GM18867 (cell line): ENCODE data around the gene MYO1B.

Source experiments
- ATAC-seq: cut with Tn5 transposase; IDR thresholded peaks from one replicate; pipeline ENCODE4 v1.9.1; 2021; ENCODE audit warnings: mild to moderate bottlenecking, moderate library complexity; ENCODE audit not compliant: unreplicated experiment

The MYO1B gene

DNA sequence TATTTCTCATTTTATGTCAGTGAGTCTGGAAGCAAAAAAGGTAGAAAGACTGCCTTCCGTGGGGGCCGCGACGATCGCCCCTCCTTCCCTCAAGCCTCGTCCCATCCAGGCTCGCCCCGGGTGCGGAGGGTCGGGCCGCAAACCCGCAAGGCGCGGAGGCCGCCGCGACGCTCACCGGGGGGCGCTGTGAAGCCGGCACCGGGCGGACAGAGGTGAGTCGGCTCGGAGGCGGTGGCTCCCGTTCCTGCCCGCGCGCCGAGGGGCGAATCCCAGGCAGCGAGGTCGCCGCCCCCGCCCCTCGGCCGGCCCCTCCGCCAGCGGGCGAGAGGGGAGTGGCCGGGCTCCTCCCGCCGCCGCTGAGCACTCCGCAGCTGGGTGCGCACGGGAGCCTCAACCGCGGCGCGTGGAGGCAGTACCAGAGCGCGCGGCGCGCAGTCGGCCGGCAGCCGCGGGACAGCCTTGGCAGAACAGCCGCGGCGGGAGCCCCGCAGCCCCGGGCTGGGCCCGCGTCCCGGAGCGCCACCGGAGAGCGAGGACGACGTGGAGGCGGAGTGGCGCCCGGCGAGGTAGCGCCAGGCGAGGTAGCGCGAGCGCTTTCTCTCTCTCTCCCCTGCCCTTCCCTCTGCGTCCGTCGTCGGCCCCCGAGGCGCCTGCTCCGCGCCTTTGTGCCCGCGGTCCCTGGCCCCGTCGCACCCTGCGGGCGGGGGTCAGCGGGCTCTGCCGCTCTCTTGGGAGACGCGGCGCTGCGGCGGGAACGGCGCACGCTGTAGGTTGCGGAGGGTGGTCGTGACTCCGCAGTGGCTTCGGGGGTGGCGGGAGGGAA, at the start of gene MYO1B:
Gene MYO1B (plus strand): TSS at position 359 of the 823 bp plus-strand sequence. CDS start 31,492 bp downstream, outside the sequence.
- ATAC-seq, result peak; percentile 49

DNA sequence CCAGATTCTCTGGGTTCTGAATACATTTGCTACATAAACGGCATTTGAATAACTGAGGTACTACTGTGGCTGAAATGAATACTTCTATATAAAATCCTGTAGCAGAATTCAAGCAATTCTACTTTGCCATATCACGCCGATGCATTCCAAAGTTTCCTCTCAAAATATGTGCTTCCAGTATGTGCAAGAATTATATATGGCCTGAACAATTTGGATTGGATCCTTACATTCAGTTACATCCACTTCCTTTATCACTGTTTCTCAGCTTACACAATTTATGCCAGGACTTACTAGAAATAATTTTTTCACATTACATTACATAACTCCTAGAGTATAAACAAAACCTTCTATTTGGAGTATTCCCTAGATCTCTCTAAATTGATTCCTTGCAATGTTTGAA, 48.1 kb upstream of the MYO1B start:
- ATAC-seq, result no peak

DNA sequence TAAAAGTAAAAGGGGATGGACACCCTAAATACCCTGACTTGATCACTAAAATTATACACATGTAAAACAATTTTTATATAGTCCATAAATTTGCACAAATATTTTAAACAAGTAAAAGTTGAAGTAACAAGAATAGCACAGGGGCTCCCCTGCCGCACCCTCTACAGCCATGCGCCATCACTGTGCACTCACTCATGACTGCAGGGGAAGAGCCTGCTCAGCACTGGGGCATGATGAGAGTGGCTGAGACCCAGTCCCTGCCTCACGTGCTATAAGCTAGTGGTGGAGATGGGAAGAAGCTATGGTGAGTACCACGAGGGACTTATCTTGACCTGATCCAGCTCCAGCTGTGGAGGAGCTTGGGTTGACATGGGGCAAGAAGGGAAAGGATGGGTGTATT, 46.9 kb upstream of the MYO1B start:
- ATAC-seq, result no peak

DNA sequence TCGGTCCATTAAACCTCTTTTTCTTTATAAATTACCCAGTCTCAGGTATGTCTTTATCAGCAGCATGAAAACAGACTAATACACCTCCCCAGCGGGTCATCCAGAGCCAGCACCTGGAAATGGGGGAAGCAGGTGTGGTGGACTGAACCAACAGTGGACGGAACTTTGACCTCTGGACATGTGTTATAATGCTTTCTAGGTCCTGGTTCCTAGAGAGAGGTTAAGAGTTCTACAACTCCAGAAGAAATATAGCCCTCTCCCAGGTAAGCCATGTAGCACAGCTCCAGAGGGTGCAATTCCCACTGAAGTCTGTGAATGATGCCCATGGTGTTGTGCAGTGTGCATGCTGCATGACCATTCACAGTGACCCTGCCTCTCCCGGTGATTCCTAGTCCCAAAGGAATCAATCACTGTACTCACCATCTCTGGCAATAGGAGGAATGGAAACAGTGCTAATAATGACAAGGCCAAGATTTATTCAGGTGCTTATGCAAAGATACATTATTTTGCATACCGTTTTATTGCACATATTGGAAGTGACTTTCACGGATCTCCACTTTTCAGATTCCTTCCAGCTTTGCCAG, 45.2 kb upstream of the MYO1B start:
- ATAC-seq, result no peak

DNA sequence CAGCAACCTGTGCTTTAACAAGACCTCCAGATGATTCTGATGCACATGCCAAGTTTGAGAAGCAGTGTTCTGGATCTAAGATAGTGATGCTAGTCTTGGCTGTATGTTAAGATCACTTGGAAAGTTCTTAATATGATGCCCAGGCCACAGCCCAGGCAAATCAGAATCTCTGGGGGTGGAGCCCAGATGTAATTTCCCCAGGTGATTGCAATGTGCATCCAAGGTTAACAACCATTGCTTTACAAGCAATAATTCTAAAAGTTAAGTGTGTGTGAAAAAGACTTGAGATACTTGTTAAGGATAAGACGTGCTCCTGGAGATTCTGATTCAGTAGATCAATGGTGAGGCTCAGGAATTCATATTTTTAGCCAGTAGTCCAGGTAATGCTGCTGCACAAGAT, 44.3 kb upstream of the MYO1B start:
- no peak for ATAC-seq

DNA sequence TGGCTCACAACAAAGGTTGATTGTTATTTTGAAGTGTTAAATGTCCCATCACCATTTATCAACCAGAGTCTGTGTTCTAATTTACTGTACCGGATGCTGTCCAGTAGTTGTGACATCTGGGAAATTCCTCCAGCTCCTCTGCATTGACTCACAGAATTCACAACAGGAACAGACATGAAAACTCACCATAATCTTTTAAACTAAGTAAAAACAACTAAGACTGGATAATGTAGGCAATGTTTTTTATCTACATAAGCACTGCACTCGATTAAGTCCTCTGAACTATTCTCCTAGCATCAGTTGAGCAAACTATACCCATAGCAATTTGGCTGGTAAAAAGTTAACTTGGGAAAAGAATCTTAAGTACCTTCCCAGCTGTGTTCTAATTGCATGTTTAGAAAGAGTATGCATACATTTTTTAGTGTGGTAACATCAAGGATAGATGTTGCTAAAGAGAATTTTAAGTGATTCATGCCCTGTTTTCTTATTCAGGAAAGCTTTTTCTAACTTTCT, 42.9 kb upstream of the MYO1B start:
- ATAC-seq, result no peak

DNA sequence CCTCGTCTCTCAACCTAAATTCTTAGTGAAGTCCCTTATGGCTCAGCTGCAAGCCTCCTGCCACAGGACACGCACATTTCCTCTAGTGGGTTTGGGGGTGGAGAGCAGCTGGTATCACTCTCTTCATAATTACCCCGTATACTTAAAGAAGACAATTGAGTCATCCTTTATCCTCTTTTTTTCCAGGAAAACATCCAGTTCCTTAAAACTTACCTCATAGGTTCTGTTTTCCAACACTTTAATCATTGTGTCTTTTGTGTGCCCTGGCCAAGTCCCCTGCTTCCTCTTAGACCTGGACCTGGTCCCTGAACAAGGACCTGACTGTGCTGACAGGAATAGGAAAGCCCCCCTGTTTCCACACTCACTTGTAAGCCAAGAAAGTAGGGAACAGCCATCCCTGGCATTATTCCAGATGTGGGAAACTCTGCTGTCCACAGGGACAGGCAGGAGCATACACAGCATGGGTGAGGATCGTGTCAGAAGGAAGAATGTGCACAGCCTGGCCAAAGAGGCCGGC, 42.3 kb upstream of the MYO1B start:
- ATAC-seq, result no peak

DNA sequence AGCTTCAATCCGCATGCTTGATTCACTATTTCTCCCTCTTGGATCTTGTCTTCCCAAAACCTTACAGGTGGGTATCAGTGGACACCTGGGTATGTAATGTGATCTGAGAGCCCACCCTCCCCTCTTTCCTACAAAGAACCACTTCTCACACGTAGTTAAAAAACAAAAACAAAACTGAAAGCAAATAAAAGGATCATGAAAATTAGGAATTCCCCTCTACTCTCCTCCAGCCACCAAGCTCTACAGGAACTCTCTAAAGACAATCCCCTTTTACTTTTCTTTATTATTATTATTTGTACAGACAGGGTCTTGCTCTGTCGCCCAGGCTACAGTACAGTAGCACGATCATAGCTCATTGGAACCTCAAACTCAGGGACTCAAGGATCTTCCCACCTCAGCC, 40.8 kb upstream of the MYO1B start:
- no peak for ATAC-seq

DNA sequence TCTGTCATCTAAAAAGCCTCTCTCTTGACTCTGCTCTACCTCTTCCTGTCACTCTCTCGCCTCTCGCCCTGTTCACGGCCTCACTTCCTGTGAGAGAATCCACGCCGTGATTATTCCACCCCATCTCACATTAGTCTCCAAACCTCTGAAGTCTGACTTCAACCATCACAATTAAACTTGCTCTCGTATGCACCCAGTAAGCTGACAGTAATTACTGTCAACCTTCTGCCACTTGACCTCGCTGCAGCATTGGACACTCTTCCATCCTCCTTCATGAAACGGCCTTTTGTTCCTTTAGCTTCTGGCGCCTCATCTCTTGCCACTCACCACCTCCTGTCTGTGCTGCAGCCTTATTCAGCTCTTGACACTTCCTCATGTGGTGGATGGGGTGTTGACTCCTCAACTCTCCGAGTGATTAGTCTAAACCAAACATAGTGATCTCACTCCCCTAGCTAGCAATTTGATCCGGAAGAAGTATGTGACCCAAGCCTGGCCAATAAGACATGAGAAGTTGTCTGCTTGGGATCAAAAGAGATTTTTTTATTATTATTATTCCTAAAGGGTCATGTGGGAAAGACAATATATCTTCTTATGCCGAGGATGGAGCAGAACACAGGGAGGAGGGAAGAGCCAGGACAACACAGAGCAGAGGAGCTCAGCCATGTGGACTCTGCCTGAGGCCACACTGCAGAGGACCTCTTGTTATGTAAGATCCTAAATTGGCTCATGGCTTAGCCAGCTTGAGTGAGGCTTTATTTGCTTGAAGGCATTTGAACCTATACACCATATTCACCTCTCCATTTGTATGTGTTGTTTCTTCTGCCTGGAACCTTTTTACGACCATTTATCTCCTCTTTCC, 38.4 kb upstream of the MYO1B start:
- ATAC-seq, result no peak

DNA sequence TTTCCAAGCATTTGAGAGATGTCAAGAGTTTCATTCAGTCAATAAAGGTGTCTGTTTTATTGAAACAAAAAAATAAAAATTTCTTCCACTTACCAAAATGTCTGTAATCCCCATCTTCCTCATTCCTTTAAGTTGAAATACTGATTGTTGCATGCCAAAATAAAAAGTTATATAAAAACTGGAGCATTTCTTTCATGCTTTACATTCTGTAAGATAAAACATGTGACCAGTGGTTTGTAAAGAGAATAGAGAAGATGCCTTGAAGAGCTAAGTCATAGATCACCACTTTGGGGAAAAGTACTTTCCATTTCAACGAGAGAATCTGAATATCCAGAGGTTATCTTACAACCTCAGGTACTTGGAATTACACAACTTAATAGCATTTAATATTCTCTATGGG, 35.9 kb upstream of the MYO1B start:
- no peak for ATAC-seq

DNA sequence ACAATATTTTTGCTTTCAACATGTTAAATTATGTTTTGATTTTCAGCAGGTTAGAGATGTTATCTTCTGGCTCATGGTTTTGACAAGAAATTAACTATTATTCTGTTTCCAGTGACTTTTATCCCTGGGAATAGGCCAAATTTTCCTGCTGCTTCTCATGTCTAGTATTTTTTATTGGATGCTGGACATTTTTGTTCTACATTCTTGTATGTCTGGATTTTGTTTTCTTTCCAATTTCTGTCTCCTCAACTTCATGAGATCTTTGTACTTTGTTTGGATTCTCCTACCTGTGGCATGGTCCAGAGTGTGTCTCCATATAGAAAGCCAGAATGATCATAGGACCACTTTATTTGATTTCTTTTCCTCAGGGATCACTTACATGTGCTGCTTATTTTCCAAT, 33.1 kb upstream of the MYO1B start:
- no peak for ATAC-seq

DNA sequence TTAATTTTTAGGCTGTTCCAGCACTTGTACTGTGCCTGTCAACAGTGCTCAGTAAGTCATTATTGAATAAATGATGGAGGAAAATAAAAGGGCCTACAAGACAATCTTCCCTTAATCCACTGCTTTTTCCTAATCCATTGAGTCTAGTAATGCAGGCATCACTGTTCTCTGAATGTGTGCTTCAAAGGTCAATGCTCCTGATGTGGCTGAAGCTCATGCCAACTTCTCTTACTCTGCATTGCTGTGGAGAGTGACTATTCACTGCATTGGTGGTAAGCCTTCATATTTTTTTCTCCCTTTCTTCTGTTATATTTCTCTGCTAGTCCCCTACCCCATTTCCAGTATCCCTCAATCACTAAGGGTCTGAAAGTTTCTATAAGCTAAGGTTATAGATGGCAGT, 31.9 kb upstream of the MYO1B start:
- ATAC-seq, result no peak

DNA sequence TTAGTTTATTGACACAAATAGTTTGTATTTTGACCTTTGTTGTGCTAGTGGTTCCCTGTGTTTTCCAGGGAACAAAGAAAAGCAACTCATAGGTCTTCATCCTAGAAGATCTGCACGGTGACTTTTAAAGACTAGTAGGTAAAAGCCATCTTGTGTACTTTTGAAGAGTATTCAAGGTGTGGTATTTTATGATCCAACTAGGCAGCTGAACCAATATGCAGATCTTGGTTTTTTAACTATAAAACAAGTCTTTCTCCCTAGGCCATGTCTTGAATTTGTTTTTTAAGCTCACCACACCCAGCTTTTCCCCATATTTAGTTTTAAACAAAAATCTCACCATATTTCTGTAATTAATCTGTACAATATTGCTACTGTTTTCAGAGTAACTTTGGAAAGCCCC, 30.0 kb upstream of the MYO1B start:
- no peak for ATAC-seq

DNA sequence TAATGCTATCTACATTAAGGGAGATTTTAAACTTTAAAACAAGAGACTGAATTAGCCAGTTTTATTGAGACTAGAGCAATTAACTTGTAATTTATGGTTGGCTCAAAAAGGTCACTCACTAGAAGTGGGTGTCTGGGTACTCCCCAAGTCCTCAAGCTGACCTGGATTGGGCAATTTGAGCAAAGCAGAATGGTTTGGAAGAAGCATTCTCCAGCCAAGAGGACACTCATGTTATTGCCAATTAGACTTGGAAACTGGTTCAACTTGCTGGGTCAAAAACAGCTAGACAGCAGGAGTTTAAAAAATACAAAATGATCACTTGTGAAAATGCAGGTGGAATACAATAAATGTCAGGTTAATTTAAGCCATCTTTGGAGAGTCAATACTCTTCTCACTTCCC, 29.5 kb upstream of the MYO1B start:
- no peak for ATAC-seq

DNA sequence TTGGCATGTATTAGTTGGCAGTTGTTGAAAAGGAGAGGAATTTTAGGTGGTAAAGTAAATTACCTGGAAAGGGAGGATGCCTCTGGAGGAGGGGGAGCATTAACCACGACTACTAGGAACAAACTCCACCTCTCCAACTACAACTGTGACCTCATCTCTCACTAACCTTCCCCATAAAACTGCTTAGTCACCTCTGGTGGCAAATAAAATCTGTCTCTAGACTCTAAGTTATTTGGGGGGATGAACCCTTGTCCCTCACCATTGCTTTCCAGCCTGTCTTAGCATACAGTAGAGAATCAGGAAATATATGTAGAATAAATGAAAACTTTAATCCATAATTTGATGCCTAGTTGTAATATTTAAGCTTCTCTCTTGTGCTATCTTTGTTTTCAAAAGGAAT, 27.6 kb upstream of the MYO1B start:
- no peak for ATAC-seq

DNA sequence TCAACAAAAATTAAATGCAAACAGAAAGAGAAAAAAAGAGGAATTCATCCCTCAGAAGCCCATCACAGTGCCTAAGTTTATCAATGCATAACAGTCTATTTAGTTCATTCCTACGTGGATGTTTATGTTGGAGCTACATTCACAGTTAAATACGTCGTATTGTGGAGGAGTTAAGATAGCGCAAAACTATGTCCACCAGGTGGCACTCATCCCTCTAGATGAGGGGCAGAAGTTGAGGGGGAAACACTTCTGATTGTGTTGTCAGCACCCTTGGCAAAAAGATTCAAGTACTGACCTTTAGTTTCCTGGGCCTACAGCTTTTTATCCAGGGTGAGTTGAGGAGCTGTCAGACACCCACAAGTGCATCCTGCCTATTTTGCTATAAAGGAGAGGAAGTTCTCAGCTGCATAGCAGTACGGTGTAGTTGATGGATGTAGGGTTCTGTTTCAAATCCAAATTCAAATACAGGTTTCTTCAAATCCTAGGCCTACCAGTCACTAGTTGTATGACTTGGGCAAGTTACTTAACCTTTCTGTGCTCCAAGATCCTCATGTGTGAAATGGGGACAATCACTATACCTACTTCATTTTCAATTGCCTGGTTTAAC, 26.8 kb upstream of the MYO1B start:
- peak; percentile 65 for ATAC-seq

DNA sequence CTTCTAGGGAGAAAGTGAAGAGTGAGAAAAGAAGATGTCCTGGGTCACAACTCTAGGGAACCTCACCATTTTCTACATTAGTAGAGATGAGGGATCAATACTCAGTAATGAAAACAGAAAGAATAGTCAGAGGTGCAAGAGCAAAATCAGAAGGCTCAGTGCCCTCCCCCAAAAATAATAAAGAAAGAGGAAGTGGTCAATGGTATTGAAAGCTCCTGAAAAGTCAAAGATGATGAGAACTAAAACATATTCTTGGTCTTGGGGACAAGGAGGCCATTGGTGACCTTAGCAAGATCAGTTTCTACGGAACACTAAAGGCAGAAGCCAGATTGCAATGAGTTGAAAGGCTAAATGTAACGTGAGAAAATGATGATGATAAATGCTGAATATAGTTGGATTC, 24.5 kb upstream of the MYO1B start:
- ATAC-seq, result peak; percentile 47

DNA sequence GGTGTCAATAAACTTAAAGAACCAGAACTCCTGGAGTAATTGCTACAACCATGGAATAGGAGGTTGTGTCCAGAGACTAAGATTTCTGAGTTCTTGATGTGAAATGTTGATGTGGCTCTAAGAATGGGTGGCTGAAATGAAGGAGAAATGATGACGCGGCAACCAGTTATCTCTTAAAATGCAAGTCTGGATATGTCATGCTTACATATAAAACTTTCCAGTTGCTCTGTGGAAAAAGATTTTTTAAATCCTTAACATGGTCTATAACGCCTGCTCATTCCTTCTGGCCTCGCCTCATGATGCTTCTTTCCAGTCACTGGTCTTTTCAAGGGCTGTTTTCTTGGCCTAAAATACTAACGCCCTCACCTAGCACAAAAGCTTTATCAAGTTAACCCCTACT, 23.5 kb upstream of the MYO1B start:
- ATAC-seq, result no peak

DNA sequence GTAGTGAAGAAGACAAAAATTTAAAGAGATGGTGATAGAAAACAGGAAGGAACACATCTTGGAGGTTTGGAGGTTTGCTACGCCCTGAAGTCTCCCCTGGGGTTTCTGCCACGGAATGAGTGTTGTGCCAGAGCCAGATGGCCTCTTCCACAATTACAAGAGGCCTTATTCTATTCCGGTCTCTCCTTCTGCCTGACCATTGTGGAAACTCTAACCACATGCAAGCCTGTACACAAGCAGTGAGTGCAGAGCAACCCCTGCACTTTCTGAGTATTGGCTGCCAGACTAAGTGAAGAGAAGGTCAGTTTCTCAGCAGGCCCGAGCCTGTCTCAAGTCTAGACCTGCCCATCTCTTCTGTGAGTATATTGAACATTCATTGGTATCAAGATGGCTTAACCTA, 22.7 kb upstream of the MYO1B start:
- no peak for ATAC-seq

DNA sequence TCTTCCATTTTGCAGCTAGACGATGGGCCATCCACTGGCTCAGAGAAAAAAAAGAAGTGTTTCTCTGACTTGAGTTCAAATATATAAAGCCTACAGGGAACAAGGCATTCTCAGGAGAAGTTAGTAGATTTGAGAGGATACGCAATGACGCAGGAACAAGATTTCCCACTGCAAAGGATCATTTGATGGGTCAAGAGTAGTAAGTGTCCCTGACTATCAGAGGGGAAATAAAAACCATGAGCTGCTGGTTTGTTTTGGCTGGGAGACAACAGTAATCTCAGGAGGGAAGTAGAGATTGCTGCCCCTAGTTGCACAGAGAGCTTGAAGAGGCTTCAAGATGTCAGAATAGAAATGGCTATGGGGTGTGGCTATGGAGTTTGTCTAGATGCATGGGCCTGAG, 22.3 kb upstream of the MYO1B start:
- no peak for ATAC-seq

DNA sequence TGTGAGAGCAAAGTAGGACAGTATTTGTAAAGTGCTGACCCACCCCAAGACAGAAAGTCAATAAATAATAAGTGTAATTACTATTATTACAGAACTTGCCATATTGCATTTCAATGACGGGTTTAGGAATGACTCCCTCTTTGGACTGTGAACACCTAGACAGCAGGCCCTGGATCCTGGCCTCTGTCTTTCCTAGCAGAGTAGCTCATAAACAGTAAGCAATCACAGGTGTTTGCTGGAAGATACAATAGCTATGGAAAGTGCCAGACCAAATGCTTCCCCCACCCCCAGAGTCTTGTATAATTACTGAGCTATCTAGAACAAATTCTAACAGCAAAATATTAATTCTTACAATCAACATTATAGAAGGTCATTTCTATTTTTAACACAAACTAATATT, 20.1 kb upstream of the MYO1B start:
- no peak for ATAC-seq
